Measurements from ENCODE around the gene CEMP1.
"Not testable (repeated sequence)": the region's sequence is repeated elsewhere in the genome, so short reads cannot be mapped to it uniquely, and the experiment has no call there.

CEMP1 gene

DNA sequence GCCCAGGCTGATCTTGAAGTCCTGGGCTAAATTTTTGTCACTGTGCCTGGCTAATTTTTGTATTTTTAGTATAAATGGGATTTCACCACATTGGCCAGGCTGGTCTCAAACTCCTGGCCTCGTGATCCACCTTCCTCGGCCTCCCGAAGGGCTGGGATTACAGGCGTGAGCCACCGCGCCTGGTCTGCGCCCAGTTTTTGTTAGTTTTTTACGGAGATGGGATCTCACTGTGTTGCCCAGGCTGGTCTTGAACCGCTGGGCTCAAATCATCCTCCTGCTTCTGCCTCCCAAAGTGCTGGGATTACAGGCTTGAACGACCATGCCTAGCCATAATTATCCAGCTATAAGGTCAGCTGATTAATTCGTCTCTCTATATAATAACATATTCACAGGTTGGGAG is 2.7 kb upstream of the CEMP1 start:
- Histone ChIP-seq H3K27ac (replicated peaks) (no peak overlapping the region), H3K4me3 (replicated peaks; ENCODE audit: insufficient read depth, low read length) (no peak overlapping the region), H3K27me3 (ENCODE audit: insufficient read depth, poor library complexity, severe bottlenecking) (no peaks in the 10 kb centered on the region)
- no peak for TF ChIP-seq POLR2AphosphoS5 (IDR thresholded peaks at IDR 0.05; ENCODE audit: low read depth)
- TF ChIP-seq, protein P1, sequence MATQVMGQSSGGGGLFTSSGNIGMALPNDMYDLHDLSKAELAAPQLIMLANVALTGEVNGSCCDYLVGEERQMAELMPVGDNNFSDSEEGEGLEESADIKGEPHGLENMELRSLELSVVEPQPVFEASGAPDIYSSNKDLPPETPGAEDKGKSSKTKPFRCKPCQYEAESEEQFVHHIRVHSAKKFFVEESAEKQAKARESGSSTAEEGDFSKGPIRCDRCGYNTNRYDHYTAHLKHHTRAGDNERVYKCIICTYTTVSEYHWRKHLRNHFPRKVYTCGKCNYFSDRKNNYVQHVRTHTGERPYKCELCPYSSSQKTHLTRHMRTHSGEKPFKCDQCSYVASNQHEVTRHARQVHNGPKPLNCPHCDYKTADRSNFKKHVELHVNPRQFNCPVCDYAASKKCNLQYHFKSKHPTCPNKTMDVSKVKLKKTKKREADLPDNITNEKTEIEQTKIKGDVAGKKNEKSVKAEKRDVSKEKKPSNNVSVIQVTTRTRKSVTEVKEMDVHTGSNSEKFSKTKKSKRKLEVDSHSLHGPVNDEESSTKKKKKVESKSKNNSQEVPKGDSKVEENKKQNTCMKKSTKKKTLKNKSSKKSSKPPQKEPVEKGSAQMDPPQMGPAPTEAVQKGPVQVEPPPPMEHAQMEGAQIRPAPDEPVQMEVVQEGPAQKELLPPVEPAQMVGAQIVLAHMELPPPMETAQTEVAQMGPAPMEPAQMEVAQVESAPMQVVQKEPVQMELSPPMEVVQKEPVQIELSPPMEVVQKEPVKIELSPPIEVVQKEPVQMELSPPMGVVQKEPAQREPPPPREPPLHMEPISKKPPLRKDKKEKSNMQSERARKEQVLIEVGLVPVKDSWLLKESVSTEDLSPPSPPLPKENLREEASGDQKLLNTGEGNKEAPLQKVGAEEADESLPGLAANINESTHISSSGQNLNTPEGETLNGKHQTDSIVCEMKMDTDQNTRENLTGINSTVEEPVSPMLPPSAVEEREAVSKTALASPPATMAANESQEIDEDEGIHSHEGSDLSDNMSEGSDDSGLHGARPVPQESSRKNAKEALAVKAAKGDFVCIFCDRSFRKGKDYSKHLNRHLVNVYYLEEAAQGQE (IDR thresholded peaks at IDR 0.05; ENCODE audit: insufficient replicate concordance, low read depth) = no peak
- TF ChIP-seq SPI1 (IDR thresholded peaks at IDR 0.05; ENCODE audit: borderline replicate concordance, low read depth) = no peak
- no peak for TF ChIP-seq GABPA (IDR thresholded peaks at IDR 0.05; ENCODE audit: low read depth)
- TF ChIP-seq CTCF (IDR thresholded peaks at IDR 0.05; ENCODE audit: insufficient read depth, low read length) = no peak
- no peak for DNase-seq (ENCODE audit: low read depth in 1 of 2, low spot score in 1 of 2)

DNA sequence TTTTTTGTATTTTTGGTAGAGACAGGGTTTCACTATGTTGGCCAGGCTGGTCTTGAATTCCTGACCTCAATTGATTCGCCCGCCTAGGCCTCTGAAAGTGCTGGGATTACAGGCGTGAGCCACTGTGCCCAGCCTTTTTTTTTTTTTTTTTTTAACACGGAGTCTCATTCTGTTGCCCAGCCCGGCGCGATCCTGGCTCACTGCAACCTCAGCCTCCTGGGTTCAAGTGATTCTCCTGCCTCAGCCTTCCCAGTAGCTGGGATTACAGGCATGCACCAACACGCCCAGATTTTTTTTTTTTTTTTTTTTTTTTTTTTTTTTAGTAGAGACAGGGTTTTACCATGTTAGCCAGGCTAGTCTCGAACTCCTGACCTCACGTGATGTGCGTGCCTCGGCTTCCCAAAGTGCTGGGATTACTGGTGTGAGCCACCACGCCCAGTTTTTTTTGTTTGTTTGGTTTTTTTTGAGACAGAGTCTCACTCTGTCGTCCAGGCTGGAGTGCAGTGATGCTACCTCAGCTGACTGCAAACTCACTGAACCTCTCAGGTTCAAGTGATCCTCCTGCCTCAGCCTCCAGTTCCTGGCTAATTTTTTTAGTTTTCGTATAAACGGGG is 2.0 kb upstream of the CEMP1 start:
- H3K27ac ChIP-seq (replicated peaks) = peak overlapping the region; percentile 79
- H3K4me3 ChIP-seq (replicated peaks; ENCODE audit: insufficient read depth, low read length); DNase-seq (ENCODE audit: low read depth in 1 of 2, low spot score in 1 of 2); H3K27me3 ChIP-seq (ENCODE audit: insufficient read depth, poor library complexity, severe bottlenecking): not testable (repeated sequence)

DNA sequence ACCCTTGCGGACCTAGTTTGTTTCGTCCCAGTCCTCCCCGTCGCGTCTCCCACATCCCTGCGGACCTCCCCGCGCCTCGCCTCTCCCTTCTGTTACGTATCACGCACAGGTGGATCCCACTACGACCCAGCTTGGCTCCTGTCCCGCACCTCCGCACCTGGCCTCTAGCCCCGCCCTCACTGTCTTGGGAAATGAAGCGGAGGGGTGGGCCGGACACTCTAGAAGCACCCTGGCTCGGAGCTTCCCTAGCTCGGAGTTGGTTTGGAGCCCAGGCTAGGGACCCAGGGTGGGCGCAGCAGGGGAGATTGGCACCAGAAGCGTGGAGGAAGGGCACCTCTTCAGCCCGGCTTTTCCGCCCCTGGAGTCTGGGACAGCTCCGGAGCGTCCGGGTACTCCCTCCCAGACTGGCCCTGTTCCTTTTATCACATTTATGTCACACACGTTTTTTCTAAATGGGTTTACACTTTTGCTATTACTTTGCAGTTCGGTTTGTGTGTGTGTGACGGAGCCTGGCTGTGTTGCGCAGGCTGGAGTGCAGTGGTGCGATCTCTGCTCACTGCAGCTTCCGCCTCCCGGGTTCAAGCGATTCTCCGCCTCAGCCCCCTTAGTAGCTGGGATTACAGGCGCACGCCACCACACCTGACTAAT is 1.4 kb upstream of the CEMP1 start:
- DNase-seq (ENCODE audit: low read depth in 1 of 2, low spot score in 1 of 2) = peak in 1 of 2 experiments; percentile 69
- Histone ChIP-seq H3K27ac (replicated peaks) (peak overlapping the region; percentile 79), H3K4me3 (replicated peaks; ENCODE audit: insufficient read depth, low read length) (peak overlapping the region; percentile 46), H3K27me3 (ENCODE audit: insufficient read depth, poor library complexity, severe bottlenecking) (no peaks in the 10 kb centered on the region)
- no peak for TF ChIP-seq CTCF (IDR thresholded peaks at IDR 0.05; ENCODE audit: insufficient read depth, low read length)
- TF ChIP-seq POLR2AphosphoS5 (IDR thresholded peaks at IDR 0.05; ENCODE audit: low read depth) = peak; percentile 72; the same call in 1 of the 2 replicates

DNA sequence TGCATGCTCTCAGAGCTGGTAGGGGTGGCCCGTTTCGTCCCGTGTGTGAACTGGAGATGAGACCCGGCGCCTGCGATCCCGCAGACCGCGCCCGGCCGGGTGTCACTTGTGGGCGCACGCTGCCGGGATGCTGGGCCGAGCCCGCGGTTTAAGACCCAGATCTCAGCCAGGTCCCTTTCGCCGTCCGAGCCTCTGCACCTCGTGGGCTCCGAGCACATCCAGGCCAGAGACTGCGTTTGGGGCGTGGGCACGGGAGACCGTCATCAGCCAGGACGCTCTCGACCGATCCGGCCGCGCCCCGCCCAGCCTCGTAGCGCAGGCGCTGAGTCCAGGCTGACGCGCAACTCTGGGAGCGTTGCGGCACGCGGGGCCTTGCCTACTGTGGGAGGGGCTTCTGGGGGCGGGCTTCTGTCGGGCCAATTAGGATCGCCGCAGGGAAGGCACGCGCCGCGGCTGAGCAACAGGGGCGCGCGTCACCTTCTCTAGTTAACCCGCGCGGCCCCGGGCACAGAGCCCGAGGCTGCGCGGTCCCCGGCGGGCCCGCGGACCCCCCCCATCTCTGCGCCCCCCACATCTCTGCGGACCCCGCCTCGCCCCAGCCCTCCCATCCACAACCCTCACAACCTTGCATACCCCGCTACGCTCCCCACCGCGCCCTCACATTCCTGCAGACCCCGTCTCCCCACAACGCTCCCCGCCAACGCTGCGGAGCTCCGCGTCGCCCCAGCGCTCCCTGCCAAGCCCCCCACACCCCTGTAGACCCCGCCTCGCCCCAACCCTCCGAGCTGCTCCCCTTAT is 687 bp upstream of the CEMP1 start:
- no peak for TF ChIP-seq GABPA (IDR thresholded peaks at IDR 0.05; ENCODE audit: low read depth)
- TF ChIP-seq CTCF (IDR thresholded peaks at IDR 0.05; ENCODE audit: insufficient read depth, low read length) = no peak
- no peak for TF ChIP-seq SPI1 (IDR thresholded peaks at IDR 0.05; ENCODE audit: borderline replicate concordance, low read depth)
- TF ChIP-seq, protein P1 (IDR thresholded peaks at IDR 0.05; ENCODE audit: insufficient replicate concordance, low read depth) = no peak
- peak; percentile 70 for TF ChIP-seq POLR2AphosphoS5 (IDR thresholded peaks at IDR 0.05; ENCODE audit: low read depth)
- no peaks in the 10 kb centered on the region for H3K27me3 ChIP-seq (ENCODE audit: insufficient read depth, poor library complexity, severe bottlenecking)
- DNase-seq (ENCODE audit: low read depth in 1 of 2, low spot score in 1 of 2) = peak; percentile 95 to 97
- peak overlapping the region; percentile 79 for H3K27ac ChIP-seq (replicated peaks)
- peak overlapping the region; percentile 48 for H3K4me3 ChIP-seq (replicated peaks; ENCODE audit: insufficient read depth, low read length)
